Sigmoid colon (tissue), 7 donors: ENCODE data around the gene PDE7B. TPM values are rescaled to one million over a fixed set of nuclear protein-coding genes. Genes with fewer than 3 reads are reported as not detected.

Source experiments
- DNase-seq: peaks from one replicate; pipeline ENCODE4 v3.0.0-alpha.2; 2019
- H3K27ac ChIP-seq, 4 donors: fragments of 200-600 bp; sonication (generic); one replicate each; pipeline ENCODE4 v1.5.1; 2016 to 2019; ENCODE audit warnings: mild to moderate bottlenecking in 1 of 4
- H3K27me3 ChIP-seq, 3 donors: fragments of 200-600 bp; sonication (generic); one replicate each; pipeline ENCODE4 v1.5.1; 2019; ENCODE audit warnings: mild to moderate bottlenecking in 1 of 3
- H3K36me3 ChIP-seq, 4 donors: fragments of 200-600 bp; sonication (generic); one replicate each; pipeline ENCODE4 v1.5.1; 2016 to 2019
- H3K4me1 ChIP-seq, 4 donors: fragments of 200-600 bp; sonication (generic); one replicate each; pipeline ENCODE4 v1.5.1; 2017 to 2019
- H3K4me3 ChIP-seq, 4 donors: fragments of 200-600 bp; sonication (generic); one replicate each; pipeline ENCODE4 v1.5.1; 2017 to 2019; ENCODE audit warnings: mild to moderate bottlenecking in 2 of 4, moderate library complexity in 1 of 4
- H3K9me3 ChIP-seq, 4 donors: fragments of 200-600 bp in 3 of 4; sonication (generic) in 3 of 4; one replicate each; pipeline versions ENCODE4 v1.5.1 to v1.6.1; 2013 to 2019
- CTCF ChIP-seq, 4 experiments: fragments of 450-650 bp in 3 of 4; fragments of 200-600 bp in 1 of 4; IDR thresholded peaks; one replicate each; pipeline ENCODE4 v1.5.1; 2016 to 2019; ENCODE audit warnings: antibody characterized with exemption in 4 of 4, mild to moderate bottlenecking in 3 of 4, moderate library complexity in 2 of 4
- EP300 ChIP-seq, 4 donors: sonication (generic); formaldehyde crosslinking; IDR thresholded peaks; one replicate each; pipeline ENCODE4 v1.6.1; 2017; ENCODE audit warnings: antibody characterized with exemption in 4 of 4
- POLR2A ChIP-seq, 2 donors: fragments of 450-650 bp; IDR thresholded peaks; one replicate each; pipeline ENCODE4 v1.6.1; 2016; ENCODE audit warnings: antibody characterized with exemption in 2 of 2, mild to moderate bottlenecking in 2 of 2, moderate library complexity in 2 of 2
- POLR2AphosphoS5 ChIP-seq, 4 donors: sonication (generic); formaldehyde crosslinking; IDR thresholded peaks; one replicate each; pipeline ENCODE4 v1.6.1; 2017; ENCODE audit warnings: antibody characterized with exemption in 4 of 4
- WGBS, 2 donors: extraction: QIAGEN DNeasy Blood & Tissue Kit; methylation state at CpG; one replicate each; pipeline ENCODE4 v1.1.7; 2013; 5-methylcytosine and 5-hydroxymethylcytosine counted together
- intact Hi-C: fragments of 100-400 bp; cut with DNase I; formaldehyde crosslinking; loops from one replicate; pipeline ENCODE4 v1.15.1; 2023
- polyA plus RNA-seq, 3 donors: library from polyadenylated mRNA; stranded (reverse); fragments of 200-250 nt; gene quantifications; one replicate each; pipeline ENCODE4 v1.2.3, GENCODE V29; 2013
- total RNA-seq, 4 donors: library from RNA; depleted of rRNA; stranded (reverse); fragments of >200 nt; gene quantifications; one replicate each; pipeline ENCODE4 v1.1.0, GENCODE V29; 2016
- donor health status: healthy with polysubstance abuse.
- donor health status: Bipolar disorder and iron deficiency.
- donor health status: healthy.

Gene PDE7B
- total and polyA plus RNA-seq, 7 donors = 1.1 to 10.3 (median 6.3) TPM

- intact Hi-C loops = no loop called here
- WGBS, 2 donors = 45 to 79% methylated on average over 2 of the region's 2 CpGs
- no peak for DNase-seq
- no peak overlapping the region for H3K4me3 ChIP-seq
- H3K27ac ChIP-seq = no peak overlapping the region
- no peaks in the 10 kb centered on the region for H3K9me3 ChIP-seq
- TF ChIP-seq EP300 (IDR thresholded peaks at IDR 0.05) (no peak), POLR2AphosphoS5 (IDR thresholded peaks at IDR 0.05) (no peak), CTCF (IDR thresholded peaks at IDR 0.05) (no peak), POLR2A (IDR thresholded peaks at IDR 0.05) (no peak)
- H3K4me1 ChIP-seq = no peaks in the 10 kb centered on the region
- no peaks in the 10 kb centered on the region for H3K27me3 ChIP-seq
- H3K36me3 ChIP-seq = no peaks in the 10 kb centered on the region
These were observed 174.2 kb downstream of the PDE7B start for GRCh38 chr6:136025736-136026135.

- no peaks in the 10 kb centered on the region for H3K27me3 ChIP-seq
- intact Hi-C loops = no loop called here
- TF ChIP-seq POLR2A (IDR thresholded peaks at IDR 0.05) (no peak), EP300 (IDR thresholded peaks at IDR 0.05) (no peak), POLR2AphosphoS5 (IDR thresholded peaks at IDR 0.05) (no peak), CTCF (IDR thresholded peaks at IDR 0.05) (no peak)
- no peaks in the 10 kb centered on the region for H3K9me3 ChIP-seq
- H3K4me1 ChIP-seq = no peaks in the 10 kb centered on the region
- no peak overlapping the region for H3K27ac ChIP-seq
- no peak for DNase-seq
- WGBS, 2 donors = 74 to 89% methylated on average over 3 of the region's 3 CpGs
- H3K4me3 ChIP-seq = no peak overlapping the region
- no peaks in the 10 kb centered on the region for H3K36me3 ChIP-seq
These were observed 178.6 kb downstream of the PDE7B start for GRCh38 chr6:136030131-136030530.

- Histone ChIP-seq H3K4me1 (peaks cover 0 to 5% (median 0%) of the 10 kb centered on the region in 4 donors), H3K27ac (no peak overlapping the region), H3K4me3 (no peak overlapping the region), H3K9me3 (no peaks in the 10 kb centered on the region), H3K27me3 (no peaks in the 10 kb centered on the region), H3K36me3 (no peaks in the 10 kb centered on the region)
- TF ChIP-seq POLR2A (IDR thresholded peaks at IDR 0.05) = no peak
- TF ChIP-seq CTCF (IDR thresholded peaks at IDR 0.05) = peak in 1 of 4 experiments; percentile 28
- no peak for DNase-seq
- intact Hi-C loops = loop anchor here (2.0 kb wide), 1 partner anchor 193 kb away; no protein-coding TSS in a partner anchor
These were observed 180.5 kb downstream of the PDE7B start for GRCh38 chr6:136031982-136032381.

GRCh38 chr6:136033416-136033815 lies 181.9 kb downstream of the PDE7B start:
- intact Hi-C loops = loop anchor here (2.0 kb wide), 1 partner anchor 191 kb away; no protein-coding TSS in a partner anchor
- no peaks in the 10 kb centered on the region for H3K36me3 ChIP-seq

More at GRCh38 chr6:136033416-136033815, 181.9 kb downstream of the PDE7B start:
- WGBS, 2 donors = 57 to 71% methylated on average over 4 of the region's 4 CpGs
- no peak overlapping the region for H3K4me3 ChIP-seq
- DNase-seq = no peak
- H3K27ac ChIP-seq = no peak overlapping the region
- peaks cover 0 to 13% (median 0%) of the 10 kb centered on the region in 4 donors for H3K4me1 ChIP-seq
- TF ChIP-seq EP300 (IDR thresholded peaks at IDR 0.05) (no peak), POLR2A (IDR thresholded peaks at IDR 0.05) (no peak), POLR2AphosphoS5 (IDR thresholded peaks at IDR 0.05) (no peak), CTCF (IDR thresholded peaks at IDR 0.05) (no peak)
- no peaks in the 10 kb centered on the region for H3K9me3 ChIP-seq
- no peaks in the 10 kb centered on the region for H3K27me3 ChIP-seq
